Measurements from ENCODE around the gene SEMA4D. TPM values are rescaled to one million over a fixed set of nuclear protein-coding genes. Genes with fewer than 3 reads are reported as not detected.

Gene SEMA4D
- total RNA-seq, 1 experiment from 2014 or later, result 23.3 TPM

GRCh38 chr9:89425921-89426383 is 72.0 kb downstream of the SEMA4D start:
- no TSS peak for BruUV-seq (replicated peaks)
- Mint-ChIP-seq H3K4me1 (ENCODE audit: low read depth, unreplicated experiment) (no peaks in the 10 kb centered on the region), H3K9me3 (ENCODE audit: low read depth, unreplicated experiment) (no peaks in the 10 kb centered on the region), H3K36me3 (ENCODE audit: insufficient read depth, unreplicated experiment) (no peaks in the 10 kb centered on the region), H3K4me3 (ENCODE audit: low read depth, unreplicated experiment) (no peak overlapping the region), H3K27ac (ENCODE audit: unreplicated experiment) (no peak overlapping the region), H3K27me3 (ENCODE audit: unreplicated experiment) (no peaks in the 10 kb centered on the region)
- DNase-seq, result no peak
- intact Hi-C loops (cut with micrococcal nuclease; ENCODE audit: unreplicated experiment), result no loop called here
- no peak for TF ChIP-seq CTCF (IDR thresholded peaks at IDR 0.05; ENCODE audit: unreplicated experiment)
- CTCF ChIA-PET, result no interaction called here

GRCh38 chr9:89425024-89425805 is 72.7 kb downstream of the SEMA4D start:
- BruUV-seq (replicated peaks), result no TSS peak
- CTCF ChIA-PET, result interaction anchor here (0.5 kb wide), 1 partner anchor 60 kb away, joined by 3 read pairs; no protein-coding TSS in a partner anchor
- H3K27me3 Mint-ChIP-seq (ENCODE audit: unreplicated experiment), result no peaks in the 10 kb centered on the region
- no peak for TF ChIP-seq CTCF (IDR thresholded peaks at IDR 0.05; ENCODE audit: unreplicated experiment)
- no peak overlapping the region for H3K27ac Mint-ChIP-seq (ENCODE audit: unreplicated experiment)
- DNase-seq, result no peak
- H3K36me3 Mint-ChIP-seq (ENCODE audit: insufficient read depth, unreplicated experiment), result no peaks in the 10 kb centered on the region
- H3K4me1 Mint-ChIP-seq (ENCODE audit: low read depth, unreplicated experiment), result no peaks in the 10 kb centered on the region
- no peaks in the 10 kb centered on the region for H3K9me3 Mint-ChIP-seq (ENCODE audit: low read depth, unreplicated experiment)
- intact Hi-C loops (cut with micrococcal nuclease; ENCODE audit: unreplicated experiment), result no loop called here
- H3K4me3 Mint-ChIP-seq (ENCODE audit: low read depth, unreplicated experiment), result no peak overlapping the region

GRCh38 chr9:89422151-89422975 is 75.5 kb downstream of the SEMA4D start:
- TF ChIP-seq CTCF (IDR thresholded peaks at IDR 0.05; ENCODE audit: unreplicated experiment), result no peak
- BruUV-seq (replicated peaks), result no TSS peak
- H3K27ac Mint-ChIP-seq (ENCODE audit: unreplicated experiment), result no peak overlapping the region
- H3K9me3 Mint-ChIP-seq (ENCODE audit: low read depth, unreplicated experiment), result no peaks in the 10 kb centered on the region
- no peaks in the 10 kb centered on the region for H3K4me1 Mint-ChIP-seq (ENCODE audit: low read depth, unreplicated experiment)
- no peaks in the 10 kb centered on the region for H3K36me3 Mint-ChIP-seq (ENCODE audit: insufficient read depth, unreplicated experiment)
- DNase-seq, result no peak
- intact Hi-C loops (cut with micrococcal nuclease; ENCODE audit: unreplicated experiment), result no loop called here
- no peaks in the 10 kb centered on the region for H3K27me3 Mint-ChIP-seq (ENCODE audit: unreplicated experiment)
- CTCF ChIA-PET, result no interaction called here
- no peak overlapping the region for H3K4me3 Mint-ChIP-seq (ENCODE audit: low read depth, unreplicated experiment)

GRCh38 chr9:89421595-89421994 is 76.3 kb downstream of the SEMA4D start:
- Mint-ChIP-seq H3K4me1 (ENCODE audit: low read depth, unreplicated experiment) (no peaks in the 10 kb centered on the region), H3K9me3 (ENCODE audit: low read depth, unreplicated experiment) (no peaks in the 10 kb centered on the region), H3K36me3 (ENCODE audit: insufficient read depth, unreplicated experiment) (no peaks in the 10 kb centered on the region), H3K4me3 (ENCODE audit: low read depth, unreplicated experiment) (no peak overlapping the region), H3K27ac (ENCODE audit: unreplicated experiment) (no peak overlapping the region), H3K27me3 (ENCODE audit: unreplicated experiment) (no peaks in the 10 kb centered on the region)
- BruUV-seq (replicated peaks), result no TSS peak
- DNase-seq, result no peak
- intact Hi-C loops (cut with micrococcal nuclease; ENCODE audit: unreplicated experiment), result no loop called here
- CTCF ChIA-PET, result no interaction called here
- no peak for TF ChIP-seq CTCF (IDR thresholded peaks at IDR 0.05; ENCODE audit: unreplicated experiment)

All from Calu3 (cell line).